AG09319 (cell line): ENCODE results near the gene COPS4.
"Not testable (repeated sequence)": the region's sequence is repeated elsewhere in the genome, so short reads cannot be mapped to it uniquely, and the experiment has no call there.

Experiments
- DNase-seq: peaks from one replicate; pipeline ENCODE4 v3.0.0-alpha.2; 2010; ENCODE audit warnings: low read depth; ENCODE audit errors: extremely low read depth
- TF ChIP-seq, protein P1 (sequence below): IDR thresholded peaks from 2 replicates; pipeline ENCODE4 v1.5.1; 2011; ENCODE audit warnings: low read depth, mild to moderate bottlenecking, inconsistent platforms, low read length, moderate library complexity

Gene COPS4

DNA sequence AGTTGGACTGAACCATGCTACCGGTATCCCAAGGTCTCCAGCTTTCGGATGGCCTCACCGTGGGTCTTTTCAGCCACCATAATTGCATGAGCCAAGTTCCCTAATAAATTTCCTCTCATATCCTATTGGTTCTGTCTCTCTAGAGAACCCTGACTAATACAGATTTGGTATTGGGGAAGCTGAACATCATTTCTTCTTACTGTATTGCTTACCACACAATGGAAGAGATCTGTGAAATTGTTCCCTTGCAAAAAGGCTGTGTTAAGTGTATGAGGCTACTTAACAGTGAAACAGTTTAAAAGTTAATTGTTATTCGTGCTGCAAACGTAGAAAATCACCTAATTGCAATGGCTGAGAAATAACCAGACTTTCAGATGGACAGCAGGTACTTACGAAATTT is 45.6 kb downstream of the COPS4 start:
- TF ChIP-seq, protein P1, sequence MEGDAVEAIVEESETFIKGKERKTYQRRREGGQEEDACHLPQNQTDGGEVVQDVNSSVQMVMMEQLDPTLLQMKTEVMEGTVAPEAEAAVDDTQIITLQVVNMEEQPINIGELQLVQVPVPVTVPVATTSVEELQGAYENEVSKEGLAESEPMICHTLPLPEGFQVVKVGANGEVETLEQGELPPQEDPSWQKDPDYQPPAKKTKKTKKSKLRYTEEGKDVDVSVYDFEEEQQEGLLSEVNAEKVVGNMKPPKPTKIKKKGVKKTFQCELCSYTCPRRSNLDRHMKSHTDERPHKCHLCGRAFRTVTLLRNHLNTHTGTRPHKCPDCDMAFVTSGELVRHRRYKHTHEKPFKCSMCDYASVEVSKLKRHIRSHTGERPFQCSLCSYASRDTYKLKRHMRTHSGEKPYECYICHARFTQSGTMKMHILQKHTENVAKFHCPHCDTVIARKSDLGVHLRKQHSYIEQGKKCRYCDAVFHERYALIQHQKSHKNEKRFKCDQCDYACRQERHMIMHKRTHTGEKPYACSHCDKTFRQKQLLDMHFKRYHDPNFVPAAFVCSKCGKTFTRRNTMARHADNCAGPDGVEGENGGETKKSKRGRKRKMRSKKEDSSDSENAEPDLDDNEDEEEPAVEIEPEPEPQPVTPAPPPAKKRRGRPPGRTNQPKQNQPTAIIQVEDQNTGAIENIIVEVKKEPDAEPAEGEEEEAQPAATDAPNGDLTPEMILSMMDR, result no peak
- DNase-seq, result no peak

DNA sequence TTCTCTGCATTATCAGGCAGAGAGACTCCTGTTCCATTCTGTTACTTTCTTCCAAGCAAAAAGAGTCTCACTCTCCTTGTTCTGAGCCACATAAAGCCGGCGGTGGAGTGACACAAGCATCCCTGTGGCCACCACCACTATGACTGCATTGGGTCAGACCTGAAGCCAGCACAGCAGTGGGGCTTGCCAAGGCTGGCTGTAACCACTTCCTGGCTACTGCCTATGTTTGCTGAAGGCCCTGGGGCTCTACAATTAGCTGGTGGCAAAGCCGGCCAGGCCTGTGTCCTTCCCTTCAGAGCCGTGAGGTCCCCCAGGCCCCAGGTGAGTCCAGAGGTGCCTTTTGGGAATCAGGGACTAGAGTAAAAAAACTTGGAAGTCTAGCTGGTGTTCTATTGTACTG is 47.8 kb downstream of the COPS4 start:
- DNase-seq, result no peak
- TF ChIP-seq, protein P1, result no peak

DNA sequence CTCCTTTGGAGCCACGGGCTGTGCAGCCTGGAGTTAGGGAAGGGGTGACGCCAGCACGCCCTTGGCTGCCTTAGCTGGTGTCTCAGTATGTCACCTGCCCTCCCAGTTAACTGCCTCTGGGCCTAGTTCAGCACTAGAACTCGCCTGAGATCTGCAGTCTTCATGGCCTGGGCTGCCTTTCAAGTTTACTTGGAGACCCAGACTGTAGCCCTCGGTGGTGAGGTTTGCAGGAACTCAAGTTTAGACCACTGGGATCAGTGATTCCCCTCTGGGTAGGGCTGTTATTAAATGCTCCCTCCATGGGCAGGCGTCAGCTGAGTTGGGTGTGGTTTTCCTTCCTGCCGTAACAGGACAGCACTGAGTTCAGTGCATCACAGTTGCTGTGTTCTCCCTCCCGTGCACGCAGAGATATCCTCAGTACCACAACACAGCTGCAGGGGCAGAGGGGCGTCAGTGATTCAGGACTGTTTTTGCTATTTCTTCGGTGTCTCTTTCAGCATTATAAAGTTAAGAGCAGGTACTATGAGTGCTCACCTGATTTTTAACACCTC is 49.0 kb downstream of the COPS4 start:
- TF ChIP-seq, protein P1, result no peak
- no peak for DNase-seq

DNA sequence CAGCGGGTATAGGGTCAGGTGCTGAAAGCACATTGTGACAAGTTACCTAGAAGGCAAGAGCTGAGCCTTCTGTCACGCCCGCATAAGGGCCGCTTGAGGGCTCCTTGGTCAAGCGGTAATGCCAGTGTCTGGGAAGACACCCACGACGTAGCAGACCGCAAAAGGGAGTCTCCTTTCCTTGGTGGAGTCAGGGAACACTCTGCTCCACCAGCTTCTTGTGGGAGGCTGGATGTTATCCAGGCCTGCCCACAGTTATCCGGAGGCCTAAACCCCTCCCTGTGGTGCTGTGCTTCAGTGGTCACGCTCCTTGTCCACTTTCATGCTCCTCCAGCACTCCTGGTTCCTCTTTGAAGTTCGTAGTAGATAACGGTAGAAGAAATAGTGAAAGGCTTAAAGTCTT is 50.0 kb downstream of the COPS4 start:
- not testable (repeated sequence) for DNase-seq

DNA sequence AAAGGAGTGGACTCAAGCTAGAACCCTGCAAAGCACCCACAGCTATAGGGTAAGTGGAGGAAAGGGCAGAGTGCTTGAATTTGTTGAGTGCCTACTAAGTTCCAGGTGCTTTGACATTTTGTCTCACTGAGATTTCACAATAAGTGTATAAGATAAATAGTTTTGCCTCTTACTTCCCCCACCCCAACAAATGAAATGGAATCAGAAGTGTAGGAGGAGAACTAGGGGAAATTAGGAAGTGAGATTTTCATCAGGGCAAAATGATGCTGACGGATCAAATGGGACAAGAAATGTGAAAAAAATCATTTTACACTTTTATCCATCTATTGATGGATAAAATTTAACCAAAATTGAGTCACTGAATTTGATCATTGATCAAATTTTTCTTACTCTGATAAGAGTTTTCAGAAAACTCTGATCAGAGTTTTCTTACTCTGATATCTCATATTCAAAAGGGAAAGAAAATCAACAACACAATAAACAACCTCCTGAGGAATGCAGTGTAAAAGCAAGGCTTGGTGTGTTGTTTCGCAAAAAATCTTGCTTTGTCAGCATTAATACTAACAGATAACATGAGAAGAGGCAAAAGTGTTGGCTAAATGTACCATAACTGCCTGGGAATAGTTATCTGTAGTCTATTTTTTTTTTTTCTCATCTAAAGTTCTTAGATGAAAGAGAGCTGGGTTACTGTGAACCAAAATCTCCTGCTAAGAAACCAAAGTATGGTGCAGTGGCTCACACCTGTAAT is 54.6 kb downstream of the COPS4 start:
- TF ChIP-seq, protein P1, result no peak
- DNase-seq, result no peak

DNA sequence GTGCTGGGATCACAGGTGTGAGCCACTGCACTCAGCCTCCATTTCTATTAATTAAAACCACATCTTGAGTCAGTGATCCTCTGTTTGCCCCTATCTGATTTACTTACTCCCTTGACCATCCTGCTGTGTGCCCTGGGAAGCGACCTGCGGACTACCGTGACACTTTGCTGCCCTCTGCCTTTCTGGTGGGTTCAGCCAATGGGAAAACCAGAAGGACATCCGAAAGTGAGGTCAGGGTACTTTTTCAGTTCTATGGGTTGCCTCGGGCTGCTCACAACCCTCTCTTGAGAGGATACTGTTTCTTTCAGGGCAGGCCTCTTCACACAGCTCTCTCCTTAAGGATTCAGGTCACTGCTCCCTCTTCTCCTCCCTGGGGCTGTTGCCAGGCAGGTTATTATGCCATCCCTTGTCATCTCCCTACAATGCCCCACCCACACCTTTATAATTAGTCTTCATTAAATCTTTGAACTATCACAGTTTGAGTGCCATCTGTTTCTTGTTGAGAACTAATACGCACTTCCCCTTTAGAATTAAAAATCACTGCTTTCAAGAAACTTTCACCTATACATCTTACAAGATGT is 58.2 kb downstream of the COPS4 start:
- DNase-seq, result no peak
- TF ChIP-seq, protein P1, result no peak

DNA sequence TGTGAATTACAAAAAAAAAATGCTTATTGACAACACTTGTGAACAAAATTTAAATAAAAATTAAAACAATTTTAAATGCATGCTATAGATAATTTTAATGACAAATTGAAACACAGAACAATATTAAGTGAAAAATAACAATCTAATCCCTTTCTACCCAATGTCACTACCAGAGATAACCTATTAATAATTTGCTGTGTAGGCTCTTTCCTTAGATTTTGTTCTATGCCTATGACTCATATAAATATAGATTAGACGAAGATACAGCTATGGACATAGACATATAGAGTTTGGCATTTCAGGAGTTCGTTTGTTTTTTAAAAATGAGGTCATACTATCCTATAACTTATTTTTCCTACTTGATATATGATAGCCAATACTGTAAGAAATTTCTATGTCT is 61.4 kb downstream of the COPS4 start:
- no peak for DNase-seq
- TF ChIP-seq, protein P1, result no peak
